Tibial nerve (tissue), 3 donors: ENCODE measurements around the gene KMT2C.

Source experiments
- POLR2A ChIP-seq, 2 donors: fragments of 450-650 bp; IDR thresholded peaks; one replicate each; pipeline ENCODE4 v1.6.1; 2017; ENCODE audit warnings: antibody characterized with exemption in 2 of 2, mild to moderate bottlenecking in 2 of 2, moderate library complexity in 2 of 2
- TF ChIP-seq, protein P1 (sequence below), 5 experiments: fragments of 200-600 bp in 3 of 5; fragments of 450-650 bp in 2 of 5; sonication (generic) in 3 of 5; IDR thresholded peaks; one replicate each; pipeline ENCODE4 v1.5.1; 2016 to 2019; ENCODE audit warnings: antibody characterized with exemption in 5 of 5, mild to moderate bottlenecking in 3 of 5, moderate library complexity in 2 of 5

DNA sequence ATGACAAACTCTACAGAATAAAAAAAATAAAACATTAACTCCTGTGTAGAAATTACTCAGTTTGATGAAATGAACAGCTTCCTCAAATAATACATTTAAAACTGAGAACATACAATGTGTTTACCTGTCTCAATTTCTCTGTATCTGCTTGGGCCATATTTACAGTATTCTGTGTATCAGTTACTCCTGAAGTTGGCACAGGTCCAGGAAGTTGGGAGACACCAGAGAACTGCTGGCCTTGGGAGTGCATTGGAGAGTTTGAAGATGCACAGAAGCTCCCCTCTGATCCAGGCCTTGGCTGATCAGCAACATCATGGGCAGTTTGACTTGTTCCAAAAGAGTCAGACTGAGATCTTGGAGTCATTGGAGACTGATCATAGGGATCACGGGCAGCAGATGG is 255.2 kb downstream of the KMT2C start:
- TF ChIP-seq, protein P1, sequence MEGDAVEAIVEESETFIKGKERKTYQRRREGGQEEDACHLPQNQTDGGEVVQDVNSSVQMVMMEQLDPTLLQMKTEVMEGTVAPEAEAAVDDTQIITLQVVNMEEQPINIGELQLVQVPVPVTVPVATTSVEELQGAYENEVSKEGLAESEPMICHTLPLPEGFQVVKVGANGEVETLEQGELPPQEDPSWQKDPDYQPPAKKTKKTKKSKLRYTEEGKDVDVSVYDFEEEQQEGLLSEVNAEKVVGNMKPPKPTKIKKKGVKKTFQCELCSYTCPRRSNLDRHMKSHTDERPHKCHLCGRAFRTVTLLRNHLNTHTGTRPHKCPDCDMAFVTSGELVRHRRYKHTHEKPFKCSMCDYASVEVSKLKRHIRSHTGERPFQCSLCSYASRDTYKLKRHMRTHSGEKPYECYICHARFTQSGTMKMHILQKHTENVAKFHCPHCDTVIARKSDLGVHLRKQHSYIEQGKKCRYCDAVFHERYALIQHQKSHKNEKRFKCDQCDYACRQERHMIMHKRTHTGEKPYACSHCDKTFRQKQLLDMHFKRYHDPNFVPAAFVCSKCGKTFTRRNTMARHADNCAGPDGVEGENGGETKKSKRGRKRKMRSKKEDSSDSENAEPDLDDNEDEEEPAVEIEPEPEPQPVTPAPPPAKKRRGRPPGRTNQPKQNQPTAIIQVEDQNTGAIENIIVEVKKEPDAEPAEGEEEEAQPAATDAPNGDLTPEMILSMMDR (IDR thresholded peaks at IDR 0.05), result no peak
- TF ChIP-seq POLR2A (IDR thresholded peaks at IDR 0.05), result no peak
